Gastrocnemius medialis (tissue), 4 donors: ENCODE data around the gene RYR3. TPM values are rescaled to one million over a fixed set of nuclear protein-coding genes. Genes with fewer than 3 reads are reported as not detected.

Experiments used
- ATAC-seq, 2 donors: fragments of 150-250 bp; one replicate each; pipeline ENCODE4 v1.9.1; 2016
- DNase-seq, 2 donors: peaks; one replicate each; pipeline ENCODE4 v3.0.0-alpha.2; 2019
- H3K27ac ChIP-seq, 4 donors: fragments of 200-600 bp; sonication (generic); 1 replicate in 1 of 4; 2 replicates in 3 of 4; pipeline ENCODE4 v1.5.1; 2016 to 2018; ENCODE audit warnings: mild to moderate bottlenecking in 2 of 4, moderate library complexity in 1 of 4
- H3K27me3 ChIP-seq, 3 donors: fragments of 200-600 bp; sonication (generic) in 2 of 3; 1 replicate in 1 of 3; 2 replicates in 2 of 3; pipeline versions ENCODE4 v1.5.1 to v1.6.0; 2016 to 2019; ENCODE audit warnings: mild to moderate bottlenecking in 1 of 3, moderate library complexity in 1 of 3
- H3K36me3 ChIP-seq, 2 donors: fragments of 200-600 bp; sonication (generic) in 1 of 2; one replicate each; pipeline ENCODE4 v1.5.1; 2017 to 2018
- H3K4me1 ChIP-seq, 2 donors: fragments of 200-600 bp; sonication (generic) in 1 of 2; one replicate each; pipeline ENCODE4 v1.5.1; 2016 to 2017; ENCODE audit warnings: mild to moderate bottlenecking in 2 of 2
- H3K4me3 ChIP-seq, 4 donors: fragments of 200-600 bp; sonication (generic) in 3 of 4; 1 replicate in 1 of 4; 2 replicates in 3 of 4; pipeline ENCODE4 v1.5.1; 2016 to 2019; ENCODE audit warnings: mild to moderate bottlenecking in 2 of 4
- H3K9me3 ChIP-seq, 3 donors: fragments of 200-600 bp; sonication (generic) in 2 of 3; 1 replicate in 1 of 3; 2 replicates in 2 of 3; pipeline ENCODE4 v1.5.1; 2016 to 2019
- POLR2A ChIP-seq, 2 donors: fragments of 450-650 bp; IDR thresholded peaks; one replicate each; pipeline ENCODE4 v1.6.1; 2017; ENCODE audit warnings: antibody characterized with exemption in 2 of 2, mild to moderate bottlenecking in 2 of 2, moderate library complexity in 2 of 2
- in situ Hi-C, 4 donors: fragments of 200-750 bp; cut with MboI; loops; one replicate each; pipeline versions ENCODE4 v1.15.0 to v1.8.0; 2017; ENCODE audit warnings: low sequenced_read_pairs in 4 of 4
- intact Hi-C: fragments of 100-400 bp; cut with DNase I; formaldehyde crosslinking; loops from one replicate; pipeline ENCODE4 v1.15.1; 2023; ENCODE audit warnings: low total_unique reads
- total RNA-seq, 4 donors: library from RNA; depleted of rRNA; stranded (reverse); fragments of >200 nt; gene quantifications; one replicate each; pipeline versions ENCODE4 v1.1.0 to v1.2.3, GENCODE V29; 2016
- TF ChIP-seq, protein P1 (sequence below), 5 experiments: fragments of 450-650 bp in 3 of 5; fragments of 200-600 bp in 2 of 5; sonication (generic) in 2 of 5; IDR thresholded peaks in 4 of 5; conservative IDR thresholded peaks in 1 of 5; 1 replicate in 4 of 5; 2 replicates in 1 of 5; pipeline ENCODE4 v1.5.1; 2016 to 2019; ENCODE audit warnings: antibody characterized with exemption in 5 of 5, mild to moderate bottlenecking in 3 of 5, moderate library complexity in 3 of 5

RYR3 gene
- 10 to 100 TPM in 3 of 4 donors, 1 to 10 TPM in 1; 7.6 to 30.9 (median 20.6) TPM for total RNA-seq

GRCh38 chr15:33310481-33311311 is at the start of gene RYR3:
RYR3 (plus strand) TSS chr15:33310967; CDS start chr15:33311046, 79 bp downstream.
- intact Hi-C loops = loop anchor here (5.0 to 10.0 kb wide), 3 partner anchors 82 to 274 kb away; no protein-coding TSS in a partner anchor
- ATAC-seq = peak; percentile 67 to 71

GRCh38 chr15:33262306-33262705 is 48.5 kb upstream of the RYR3 start:
- Histone ChIP-seq H3K9me3 (no peaks in the 10 kb centered on the region), H3K36me3 (no peaks in the 10 kb centered on the region), H3K4me1 (no peaks in the 10 kb centered on the region), H3K27ac (no peak overlapping the region), H3K4me3 (no peak overlapping the region), H3K27me3 (no peaks in the 10 kb centered on the region)
- intact Hi-C loops (no loop called here), in situ Hi-C loops (no loop called here)
- no peak for TF ChIP-seq POLR2A (IDR thresholded peaks at IDR 0.05)
- TF ChIP-seq, protein P1, sequence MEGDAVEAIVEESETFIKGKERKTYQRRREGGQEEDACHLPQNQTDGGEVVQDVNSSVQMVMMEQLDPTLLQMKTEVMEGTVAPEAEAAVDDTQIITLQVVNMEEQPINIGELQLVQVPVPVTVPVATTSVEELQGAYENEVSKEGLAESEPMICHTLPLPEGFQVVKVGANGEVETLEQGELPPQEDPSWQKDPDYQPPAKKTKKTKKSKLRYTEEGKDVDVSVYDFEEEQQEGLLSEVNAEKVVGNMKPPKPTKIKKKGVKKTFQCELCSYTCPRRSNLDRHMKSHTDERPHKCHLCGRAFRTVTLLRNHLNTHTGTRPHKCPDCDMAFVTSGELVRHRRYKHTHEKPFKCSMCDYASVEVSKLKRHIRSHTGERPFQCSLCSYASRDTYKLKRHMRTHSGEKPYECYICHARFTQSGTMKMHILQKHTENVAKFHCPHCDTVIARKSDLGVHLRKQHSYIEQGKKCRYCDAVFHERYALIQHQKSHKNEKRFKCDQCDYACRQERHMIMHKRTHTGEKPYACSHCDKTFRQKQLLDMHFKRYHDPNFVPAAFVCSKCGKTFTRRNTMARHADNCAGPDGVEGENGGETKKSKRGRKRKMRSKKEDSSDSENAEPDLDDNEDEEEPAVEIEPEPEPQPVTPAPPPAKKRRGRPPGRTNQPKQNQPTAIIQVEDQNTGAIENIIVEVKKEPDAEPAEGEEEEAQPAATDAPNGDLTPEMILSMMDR (IDR thresholded peaks at IDR 0.05 in 4 of 5, conservative IDR thresholded peaks at IDR 0.05 in 1 of 5) = no peak
- DNase-seq (no peak), ATAC-seq (no peak)

More at GRCh38 chr15:33310481-33311311, at the start of gene RYR3:
- H3K4me1 ChIP-seq = peaks cover 0 to 20% of the 10 kb centered on the region in 2 donors
- in situ Hi-C loops = no loop called here
- TF ChIP-seq POLR2A (IDR thresholded peaks at IDR 0.05) = peak in 1 of 2 donors; percentile 14
- TF ChIP-seq, protein P1 (IDR thresholded peaks at IDR 0.05 in 4 of 5, conservative IDR thresholded peaks at IDR 0.05 in 1 of 5) = no peak
- no peaks in the 10 kb centered on the region for H3K36me3 ChIP-seq
- peak within 1 kb of the TSS; percentile 41 to 81 (median 70) for H3K27ac ChIP-seq
- H3K9me3 ChIP-seq = no peaks in the 10 kb centered on the region
- no peaks in the 10 kb centered on the region for H3K27me3 ChIP-seq
- peak in 1 of 2 donors; percentile 47 for DNase-seq
- H3K4me3 ChIP-seq = peak within 1 kb of the TSS; percentile 50 to 65 (median 60)

- intact Hi-C loops (no loop called here), in situ Hi-C loops (no loop called here)
- Histone ChIP-seq H3K27me3 (no peaks in the 10 kb centered on the region), H3K9me3 (no peaks in the 10 kb centered on the region), H3K4me3 (no peak overlapping the region), H3K27ac (no peak overlapping the region), H3K4me1 (no peaks in the 10 kb centered on the region), H3K36me3 (no peaks in the 10 kb centered on the region)
- ATAC-seq (no peak), DNase-seq (no peak)
- no peak for TF ChIP-seq POLR2A (IDR thresholded peaks at IDR 0.05)
- TF ChIP-seq, protein P1 (IDR thresholded peaks at IDR 0.05 in 4 of 5, conservative IDR thresholded peaks at IDR 0.05 in 1 of 5) = no peak
These were observed 33.1 kb upstream of the RYR3 start for GRCh38 chr15:33277689-33278088.

DNA sequence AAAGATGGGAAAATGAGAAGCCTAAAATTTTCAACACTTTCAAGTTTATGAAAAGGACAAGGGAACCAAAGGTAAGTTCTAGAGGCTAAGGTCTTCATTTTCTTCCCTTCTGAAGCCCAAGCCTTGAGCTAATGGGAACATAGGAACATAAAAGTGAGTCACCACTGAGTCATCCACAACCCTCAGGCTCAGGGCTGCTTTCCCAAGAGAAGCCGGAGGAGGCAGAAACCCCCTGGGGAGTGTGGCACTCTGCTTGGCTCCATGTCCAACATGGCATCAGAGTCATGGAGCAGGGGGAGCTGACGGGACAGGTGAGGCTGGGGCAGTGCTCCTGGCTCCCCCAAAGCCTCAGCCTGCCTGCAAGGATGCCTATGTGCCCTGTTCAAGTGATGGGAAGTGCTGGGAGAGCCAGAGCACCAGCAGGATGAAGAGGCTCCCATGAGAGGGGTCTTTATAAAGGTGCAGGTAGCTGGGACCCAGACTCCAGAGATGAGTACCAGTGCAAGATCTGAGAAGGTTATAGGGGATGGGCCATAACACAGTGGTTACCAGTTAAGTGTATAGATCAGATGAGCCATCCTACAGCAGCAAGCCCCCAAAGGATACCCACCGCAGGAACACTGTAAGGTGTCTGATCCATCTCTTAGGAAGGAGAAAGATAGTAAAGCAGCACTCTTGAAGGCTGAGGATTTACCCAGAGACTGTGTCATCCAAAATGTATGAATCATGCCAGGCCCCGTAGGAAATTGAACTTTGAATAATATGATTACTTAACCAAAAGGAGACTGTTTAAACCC is 31.8 kb upstream of the RYR3 start:
- in situ Hi-C loops = no loop called here
- no peak overlapping the region for H3K27ac ChIP-seq
- no peaks in the 10 kb centered on the region for H3K36me3 ChIP-seq
- no peaks in the 10 kb centered on the region for H3K9me3 ChIP-seq
- DNase-seq = no peak
- TF ChIP-seq, protein P1 (IDR thresholded peaks at IDR 0.05 in 4 of 5, conservative IDR thresholded peaks at IDR 0.05 in 1 of 5) = no peak
- no peak for TF ChIP-seq POLR2A (IDR thresholded peaks at IDR 0.05)
- no peak overlapping the region for H3K4me3 ChIP-seq
- no peak for ATAC-seq
- no peaks in the 10 kb centered on the region for H3K27me3 ChIP-seq
- no peaks in the 10 kb centered on the region for H3K4me1 ChIP-seq
- intact Hi-C loops = no loop called here
